ENCODE data around the gene LSM14A. TPM values are rescaled to one million over a fixed set of nuclear protein-coding genes. Genes with fewer than 3 reads are reported as not detected.
"Not testable (repeated sequence)": the region's sequence is repeated elsewhere in the genome, so short reads cannot be mapped to it uniquely, and the experiment has no call there.

The LSM14A gene
- total RNA-seq, 1 experiment from 2014 or later = 61.4 TPM

DNA sequence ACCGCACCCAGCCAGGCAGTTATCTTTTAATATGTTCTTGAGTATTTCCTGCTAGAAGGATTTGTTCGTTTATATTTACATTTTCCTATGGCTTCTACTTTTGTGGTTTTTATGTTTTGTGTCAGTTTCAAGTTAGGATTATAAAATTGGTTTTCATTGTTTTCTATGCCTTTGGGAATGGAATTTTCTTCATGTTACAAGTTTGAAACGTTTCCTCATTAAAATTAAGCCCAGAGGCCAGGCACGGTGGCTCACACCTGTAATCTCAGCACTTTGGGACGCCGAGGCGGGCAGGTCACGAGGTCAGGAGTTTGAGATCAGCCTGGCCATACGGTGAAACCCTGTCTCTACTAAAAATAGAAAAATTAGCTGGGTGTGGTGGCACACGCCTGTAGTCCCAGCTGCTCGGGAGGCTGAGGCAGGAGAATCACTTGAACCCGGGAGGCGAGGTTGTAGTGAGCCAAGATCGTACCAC is 44.5 kb downstream of the LSM14A start:
- H3K4me1 ChIP-seq (replicated peaks) = peaks cover 20% of the 10 kb centered on the region
- not testable (repeated sequence) for H3K27me3 ChIP-seq (replicated peaks); H3K9me3 ChIP-seq (replicated peaks); H3K4me3 ChIP-seq; H3K27ac ChIP-seq; DNase-seq (ENCODE audit: low read depth in 1 of 2, low spot score in 2 of 2)
- H3K36me3 ChIP-seq = peaks cover 67% of the 10 kb centered on the region

GRCh38 chr19:34217952-34218817 is 45.9 kb downstream of the LSM14A start:
- Histone ChIP-seq H3K36me3 (peaks cover 70% of the 10 kb centered on the region), H3K27me3 (replicated peaks) (no peaks in the 10 kb centered on the region), H3K27ac (no peak overlapping the region), H3K4me3 (no peak overlapping the region), H3K9me3 (replicated peaks) (no peaks in the 10 kb centered on the region), H3K4me1 (replicated peaks) (peaks cover 20% of the 10 kb centered on the region)
- peak; percentile 81 to 83 for DNase-seq (ENCODE audit: low read depth in 1 of 2, low spot score in 2 of 2)

DNA sequence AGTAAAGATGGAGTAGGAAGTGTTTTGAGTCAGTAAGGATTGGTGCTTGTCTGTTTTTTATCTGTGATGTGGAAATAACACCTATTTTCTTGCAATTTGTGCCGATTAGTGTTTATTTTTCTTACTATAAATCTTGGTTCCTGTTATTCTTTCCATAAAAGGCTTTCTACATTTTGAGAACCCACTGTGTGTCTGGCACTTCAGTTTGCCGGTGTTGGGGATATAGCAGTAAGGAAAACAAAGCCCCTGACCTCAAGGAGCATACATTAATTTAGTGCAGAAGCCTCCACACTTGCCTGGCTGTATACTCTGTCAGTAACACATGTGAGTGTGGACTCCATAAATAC is 46.5 kb downstream of the LSM14A start:
- Histone ChIP-seq H3K27ac (no peak overlapping the region), H3K36me3 (peaks cover 70% of the 10 kb centered on the region), H3K9me3 (replicated peaks) (no peaks in the 10 kb centered on the region)

DNA sequence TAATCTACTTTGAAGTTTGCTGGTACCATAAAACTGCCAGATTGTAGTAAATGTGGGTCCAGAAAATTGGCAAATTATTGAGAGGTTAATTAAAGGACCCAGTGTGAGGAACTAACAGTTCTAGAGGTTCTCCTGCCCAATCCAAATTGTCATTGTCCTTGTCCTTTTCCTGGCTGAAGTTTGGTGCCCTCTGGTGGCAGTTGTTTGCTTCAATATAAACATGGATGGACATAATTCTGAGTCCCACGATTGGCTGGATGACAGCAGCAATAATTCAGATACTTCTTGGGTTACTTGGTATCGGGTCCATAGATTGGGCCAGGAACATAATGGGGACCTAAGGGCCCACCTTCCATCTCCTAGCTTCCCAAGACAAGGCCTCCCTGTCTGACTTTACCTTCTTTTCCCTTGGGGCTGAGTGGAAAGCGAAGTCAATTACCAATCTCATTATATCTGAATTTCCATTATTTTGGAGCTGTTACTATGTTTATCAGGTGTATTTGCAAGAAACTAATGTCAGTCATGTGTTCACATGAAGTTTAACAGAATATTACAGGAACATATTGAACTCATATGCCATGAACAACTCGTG is 48.3 kb downstream of the LSM14A start:
- Histone ChIP-seq H3K4me1 (replicated peaks) (peaks cover 38% of the 10 kb centered on the region), H3K27ac (no peak overlapping the region), H3K4me3 (no peak overlapping the region), H3K27me3 (replicated peaks) (no peaks in the 10 kb centered on the region), H3K9me3 (replicated peaks) (no peaks in the 10 kb centered on the region), H3K36me3 (peaks cover 78% of the 10 kb centered on the region)
- peak; percentile 57 to 69 for DNase-seq (ENCODE audit: low read depth in 1 of 2, low spot score in 2 of 2)

More for the DNA sequence above, 46.5 kb downstream of the LSM14A start:
- Histone ChIP-seq H3K27me3 (replicated peaks) (no peaks in the 10 kb centered on the region), H3K4me3 (no peak overlapping the region), H3K4me1 (replicated peaks) (peaks cover 20% of the 10 kb centered on the region)
- no peak for DNase-seq (ENCODE audit: low read depth in 1 of 2, low spot score in 2 of 2)

GRCh38 chr19:34222386-34222785 is 50.1 kb downstream of the LSM14A start:
- Histone ChIP-seq H3K27me3 (replicated peaks) (no peaks in the 10 kb centered on the region), H3K36me3 (peaks cover 84% of the 10 kb centered on the region)

GRCh38 chr19:34224996-34225658 is 52.8 kb downstream of the LSM14A start:
- H3K27ac ChIP-seq = peak overlapping the region; percentile 7; the same call in 1 of the 2 replicates
- peak in 1 of 2 experiments; percentile 24 for DNase-seq (ENCODE audit: low read depth in 1 of 2, low spot score in 2 of 2)
- H3K4me1 ChIP-seq (replicated peaks) = peaks cover 20% of the 10 kb centered on the region
- H3K36me3 ChIP-seq = peaks cover 95% of the 10 kb centered on the region
- no peak overlapping the region for H3K4me3 ChIP-seq
- H3K9me3 ChIP-seq (replicated peaks) = no peaks in the 10 kb centered on the region
- H3K27me3 ChIP-seq (replicated peaks) = no peaks in the 10 kb centered on the region

More at GRCh38 chr19:34222386-34222785, 50.1 kb downstream of the LSM14A start:
- no peak overlapping the region for H3K27ac ChIP-seq
- H3K4me1 ChIP-seq (replicated peaks) = peaks cover 34% of the 10 kb centered on the region
- H3K4me3 ChIP-seq = no peak overlapping the region
- H3K9me3 ChIP-seq (replicated peaks) = no peaks in the 10 kb centered on the region
- DNase-seq (ENCODE audit: low read depth in 1 of 2, low spot score in 2 of 2) = no peak

- peaks cover 20% of the 10 kb centered on the region for H3K4me1 ChIP-seq (replicated peaks)
- peaks cover 92% of the 10 kb centered on the region for H3K36me3 ChIP-seq
- H3K27me3 ChIP-seq (replicated peaks) = no peaks in the 10 kb centered on the region
- H3K27ac ChIP-seq = peak overlapping the region; percentile 7; the same call in 1 of the 2 replicates
- H3K4me3 ChIP-seq = no peak overlapping the region
- H3K9me3 ChIP-seq (replicated peaks) = no peaks in the 10 kb centered on the region
- DNase-seq (ENCODE audit: low read depth in 1 of 2, low spot score in 2 of 2) = no peak
Measured at GRCh38 chr19:34225659-34226015, 53.3 kb downstream of the LSM14A start.

- Histone ChIP-seq H3K27ac (no peak overlapping the region), H3K27me3 (replicated peaks) (no peaks in the 10 kb centered on the region), H3K4me1 (replicated peaks) (peaks cover 23% of the 10 kb centered on the region), H3K36me3 (peaks cover 92% of the 10 kb centered on the region), H3K4me3 (no peak overlapping the region), H3K9me3 (replicated peaks) (no peaks in the 10 kb centered on the region)
- no peak for DNase-seq (ENCODE audit: low read depth in 1 of 2, low spot score in 2 of 2)
Measured at GRCh38 chr19:34226036-34226435, 53.7 kb downstream of the LSM14A start.

- Histone ChIP-seq H3K4me3 (no peak overlapping the region), H3K9me3 (replicated peaks) (no peaks in the 10 kb centered on the region), H3K4me1 (replicated peaks) (peaks cover 42% of the 10 kb centered on the region), H3K27me3 (replicated peaks) (no peaks in the 10 kb centered on the region), H3K27ac (no peak overlapping the region), H3K36me3 (peaks cover 69% of the 10 kb centered on the region)
- DNase-seq (ENCODE audit: low read depth in 1 of 2, low spot score in 2 of 2) = no peak
Measured at GRCh38 chr19:34228347-34228746, 56.0 kb downstream of the LSM14A start.

DNA sequence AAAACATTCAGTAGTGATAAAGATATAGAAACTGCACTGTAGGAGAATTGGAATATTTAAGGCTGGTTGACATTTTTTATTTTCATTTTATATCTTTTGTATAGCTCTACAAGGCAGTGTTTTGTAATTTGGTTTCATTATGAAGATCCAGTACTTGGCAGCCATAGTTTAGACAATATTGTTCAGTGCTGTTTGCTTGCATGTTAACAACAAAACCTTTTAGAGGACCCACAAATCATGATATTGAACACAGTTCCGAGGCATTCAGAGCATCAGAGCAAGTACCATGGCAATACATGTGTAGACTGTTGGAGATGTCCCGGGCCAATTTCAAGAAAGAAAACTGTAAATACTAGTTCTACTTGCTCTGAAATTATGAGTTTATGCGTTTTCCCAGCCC is 56.5 kb downstream of the LSM14A start:
- no peak for DNase-seq (ENCODE audit: low read depth in 1 of 2, low spot score in 2 of 2)
- H3K27ac ChIP-seq = no peak overlapping the region
- peaks cover 46% of the 10 kb centered on the region for H3K4me1 ChIP-seq (replicated peaks)
- H3K4me3 ChIP-seq = no peak overlapping the region
- no peaks in the 10 kb centered on the region for H3K27me3 ChIP-seq (replicated peaks)
- no peaks in the 10 kb centered on the region for H3K9me3 ChIP-seq (replicated peaks)
- H3K36me3 ChIP-seq = peaks cover 65% of the 10 kb centered on the region

GRCh38 chr19:34229721-34230120 is 57.4 kb downstream of the LSM14A start:
- Histone ChIP-seq H3K27me3 (replicated peaks) (no peaks in the 10 kb centered on the region), H3K27ac (no peak overlapping the region), H3K4me1 (replicated peaks) (peaks cover 40% of the 10 kb centered on the region), H3K9me3 (replicated peaks) (no peaks in the 10 kb centered on the region), H3K4me3 (no peak overlapping the region), H3K36me3 (peaks cover 56% of the 10 kb centered on the region)
- DNase-seq (ENCODE audit: low read depth in 1 of 2, low spot score in 2 of 2) = no peak

DNA sequence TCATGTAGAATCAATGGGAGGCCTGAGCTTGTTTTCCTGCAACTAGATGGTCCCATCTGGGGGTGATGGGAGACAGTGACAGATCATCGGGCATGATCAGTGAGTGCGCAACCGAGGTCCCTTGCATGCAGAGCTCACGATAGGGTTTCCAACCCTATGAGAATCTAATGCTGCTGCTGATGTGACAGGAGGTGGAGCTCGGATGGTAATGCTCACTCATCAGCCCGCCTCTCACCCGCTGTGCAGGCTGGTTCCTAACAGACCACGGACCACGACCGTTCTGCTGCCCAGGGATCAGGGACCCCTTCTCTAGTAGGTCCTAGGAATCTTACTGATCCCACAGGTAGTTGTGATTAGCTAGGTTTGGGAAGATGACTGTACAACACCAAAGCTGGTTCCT is 58.5 kb downstream of the LSM14A start:
- DNase-seq (ENCODE audit: low read depth in 1 of 2, low spot score in 2 of 2) = no peak
- Histone ChIP-seq H3K4me1 (replicated peaks) (peaks cover 34% of the 10 kb centered on the region), H3K36me3 (peaks cover 45% of the 10 kb centered on the region), H3K9me3 (replicated peaks) (no peaks in the 10 kb centered on the region), H3K27me3 (replicated peaks) (no peaks in the 10 kb centered on the region), H3K27ac (no peak overlapping the region), H3K4me3 (no peak overlapping the region)

DNA sequence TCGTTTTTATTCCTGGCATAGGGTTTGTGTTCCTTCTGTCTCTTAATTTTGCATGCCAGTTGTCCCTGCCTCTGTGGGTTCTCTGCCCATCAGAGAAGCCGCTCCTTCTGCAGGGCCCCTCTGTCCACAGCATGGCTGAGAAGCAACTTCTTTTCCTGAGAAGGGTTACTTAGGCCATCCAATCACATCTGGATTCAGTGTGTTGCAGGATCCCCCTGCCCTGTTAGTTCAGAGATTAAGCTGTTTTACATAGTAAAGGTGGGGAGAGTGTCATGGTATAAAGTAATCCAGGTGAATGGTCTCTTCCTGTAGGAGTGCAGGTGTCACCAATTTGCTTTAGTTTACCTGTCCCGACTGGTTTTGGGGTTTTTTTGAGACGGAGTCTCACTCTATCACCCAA is 59.1 kb downstream of the LSM14A start:
- H3K27me3 ChIP-seq (replicated peaks) = no peaks in the 10 kb centered on the region
- no peak overlapping the region for H3K4me3 ChIP-seq
- H3K9me3 ChIP-seq (replicated peaks) = no peaks in the 10 kb centered on the region
- H3K4me1 ChIP-seq (replicated peaks) = peaks cover 41% of the 10 kb centered on the region
- DNase-seq (ENCODE audit: low read depth in 1 of 2, low spot score in 2 of 2) = no peak
- no peak overlapping the region for H3K27ac ChIP-seq
- H3K36me3 ChIP-seq = peaks cover 42% of the 10 kb centered on the region
